Measurements from ENCODE around the gene ANGPT4. TPM values are rescaled to one million over a fixed set of nuclear protein-coding genes. Genes with fewer than 3 reads are reported as not detected.

ANGPT4 gene
- total RNA-seq, 2 experiments from 2014 or later = not detected

DNA sequence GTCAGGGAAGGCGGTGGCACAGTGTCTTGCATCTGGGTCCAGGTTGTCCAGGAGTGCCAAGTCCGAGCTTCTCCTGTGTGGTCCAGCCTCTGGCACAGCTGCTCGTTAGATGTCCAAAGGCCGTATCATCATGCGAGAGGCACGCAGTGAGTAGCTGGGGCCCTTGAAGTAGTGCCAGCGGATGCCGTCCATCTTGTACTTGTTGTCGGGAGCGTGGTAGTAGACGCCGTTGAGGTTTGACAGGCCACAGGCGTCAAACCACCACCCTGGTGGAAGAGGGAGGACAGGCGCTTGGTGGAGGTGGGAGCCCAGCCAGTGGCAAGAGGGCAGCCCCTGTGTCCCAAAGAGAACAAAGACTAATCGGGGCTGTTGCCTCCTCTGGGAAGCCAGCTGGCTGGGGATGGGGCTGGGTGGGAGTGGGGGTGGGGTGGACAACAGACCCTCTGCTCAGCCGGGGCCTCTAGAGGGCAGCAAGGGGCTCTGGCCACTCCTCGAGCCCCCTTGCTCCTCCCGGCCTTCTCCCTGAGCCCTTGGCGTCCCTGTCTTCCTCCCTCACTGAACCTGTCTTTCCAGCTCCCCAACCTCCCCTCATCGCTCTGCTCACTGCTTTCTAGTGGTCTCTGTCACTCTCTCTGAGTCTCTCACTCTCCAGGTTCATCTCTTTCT lies 43.1 kb downstream of the ANGPT4 start:
- no peaks in the 10 kb centered on the region for H3K36me3 ChIP-seq (ENCODE audit: insufficient read depth, low read length)
- ChIA-PET POLR2A (no interaction called here), CTCF (no interaction called here)
- intact Hi-C loops (cut with DNase I, micrococcal nuclease) = no loop called here
- H3K27me3 ChIP-seq (ENCODE audit: control insufficient read depth in 1 of 2, insufficient read depth in 2 of 2, low read length in 2 of 2) = no peaks in the 10 kb centered on the region
- H3K4me3 ChIP-seq (ENCODE audit: low read length) = no peak overlapping the region
- Mint-ChIP-seq H3K4me3 (no peak overlapping the region), H3K27me3 (peaks cover 4% of the 10 kb centered on the region), H3K4me1 (ENCODE audit: low read depth) (no peaks in the 10 kb centered on the region), H3K36me3 (ENCODE audit: low read depth) (no peaks in the 10 kb centered on the region), H3K9me3 (no peaks in the 10 kb centered on the region), H3K27ac (no peak overlapping the region)
- no peak overlapping the region for H3K27ac ChIP-seq (ENCODE audit: low read depth in 1 of 2, low read length in 2 of 2)
- H3K4me1 ChIP-seq (ENCODE audit: insufficient read depth, low read length) = no peaks in the 10 kb centered on the region
- no peaks in the 10 kb centered on the region for H3K9me3 ChIP-seq (ENCODE audit: control insufficient read depth in 1 of 2, insufficient read depth in 1 of 2, low read length in 2 of 2)
- DNase-seq (no peak), ATAC-seq (ENCODE audit: poor library complexity) (no peak)
- TF ChIP-seq, protein P1, sequence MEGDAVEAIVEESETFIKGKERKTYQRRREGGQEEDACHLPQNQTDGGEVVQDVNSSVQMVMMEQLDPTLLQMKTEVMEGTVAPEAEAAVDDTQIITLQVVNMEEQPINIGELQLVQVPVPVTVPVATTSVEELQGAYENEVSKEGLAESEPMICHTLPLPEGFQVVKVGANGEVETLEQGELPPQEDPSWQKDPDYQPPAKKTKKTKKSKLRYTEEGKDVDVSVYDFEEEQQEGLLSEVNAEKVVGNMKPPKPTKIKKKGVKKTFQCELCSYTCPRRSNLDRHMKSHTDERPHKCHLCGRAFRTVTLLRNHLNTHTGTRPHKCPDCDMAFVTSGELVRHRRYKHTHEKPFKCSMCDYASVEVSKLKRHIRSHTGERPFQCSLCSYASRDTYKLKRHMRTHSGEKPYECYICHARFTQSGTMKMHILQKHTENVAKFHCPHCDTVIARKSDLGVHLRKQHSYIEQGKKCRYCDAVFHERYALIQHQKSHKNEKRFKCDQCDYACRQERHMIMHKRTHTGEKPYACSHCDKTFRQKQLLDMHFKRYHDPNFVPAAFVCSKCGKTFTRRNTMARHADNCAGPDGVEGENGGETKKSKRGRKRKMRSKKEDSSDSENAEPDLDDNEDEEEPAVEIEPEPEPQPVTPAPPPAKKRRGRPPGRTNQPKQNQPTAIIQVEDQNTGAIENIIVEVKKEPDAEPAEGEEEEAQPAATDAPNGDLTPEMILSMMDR (IDR thresholded peaks at IDR 0.05) = no peak

DNA sequence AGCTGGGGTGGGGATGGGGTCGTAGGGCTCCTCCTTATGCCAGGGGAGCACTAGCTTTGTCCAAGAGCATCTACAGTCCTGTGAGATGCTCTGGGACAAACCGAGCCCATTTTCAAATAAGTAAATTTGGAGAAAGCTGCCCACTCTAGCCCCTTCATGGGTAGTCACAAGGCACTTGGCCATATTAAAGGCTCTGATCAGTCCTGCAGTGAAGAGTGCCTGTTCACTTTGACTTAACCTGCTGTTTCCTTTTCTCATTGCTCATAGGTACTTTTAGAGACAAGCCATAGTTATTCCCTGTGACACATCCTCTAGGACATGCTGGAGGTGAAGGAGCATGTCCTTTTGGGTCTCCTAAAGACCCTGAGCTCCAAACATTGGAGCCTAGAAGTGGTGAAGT lies 44.2 kb downstream of the ANGPT4 start:
- no peak overlapping the region for H3K4me3 Mint-ChIP-seq
- DNase-seq = no peak
- CTCF ChIA-PET = no interaction called here

DNA sequence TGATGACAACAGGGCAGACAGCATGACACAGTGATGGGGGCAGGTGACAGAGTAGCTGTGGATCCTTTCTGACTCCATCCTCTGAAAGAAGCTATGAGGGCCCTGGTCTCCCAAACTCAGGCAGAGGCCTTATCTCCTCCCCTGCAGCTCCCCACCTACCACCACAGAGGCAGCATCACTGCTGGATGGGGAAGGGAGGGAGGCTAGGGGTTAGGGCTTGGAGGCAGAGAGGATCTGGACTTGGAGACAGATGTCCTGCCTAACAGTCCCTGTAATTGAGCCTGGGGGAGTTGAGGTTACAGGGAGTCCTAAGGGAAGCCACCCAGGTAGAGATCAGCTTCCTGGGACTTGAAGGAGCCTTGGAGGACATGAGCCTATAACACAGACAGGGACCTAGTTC lies 44.7 kb downstream of the ANGPT4 start:
- POLR2A ChIA-PET = interaction anchor here (1.2 kb wide), 1 partner anchor 38 kb away, joined by 3 read pairs; the partner anchor contains the start of gene FAM110A

More for the DNA sequence above, 44.2 kb downstream of the ANGPT4 start:
- Histone ChIP-seq H3K27ac (ENCODE audit: low read depth in 1 of 2, low read length in 2 of 2) (no peak overlapping the region), H3K27me3 (ENCODE audit: control insufficient read depth in 1 of 2, insufficient read depth in 2 of 2, low read length in 2 of 2) (no peaks in the 10 kb centered on the region), H3K36me3 (ENCODE audit: insufficient read depth, low read length) (no peaks in the 10 kb centered on the region), H3K9me3 (ENCODE audit: control insufficient read depth in 1 of 2, insufficient read depth in 1 of 2, low read length in 2 of 2) (no peaks in the 10 kb centered on the region), H3K4me1 (ENCODE audit: insufficient read depth, low read length) (no peaks in the 10 kb centered on the region), H3K4me3 (ENCODE audit: low read length) (no peak overlapping the region)
- no peak overlapping the region for H3K27ac Mint-ChIP-seq
- H3K36me3 Mint-ChIP-seq (ENCODE audit: low read depth) = no peaks in the 10 kb centered on the region
- H3K27me3 Mint-ChIP-seq = peaks cover 4% of the 10 kb centered on the region
- POLR2A ChIA-PET = interaction anchor here (1.2 kb wide), 1 partner anchor 39 kb away, joined by 3 read pairs; the partner anchor contains the start of gene FAM110A
- intact Hi-C loops (cut with DNase I, micrococcal nuclease) = no loop called here
- TF ChIP-seq, protein P1 (IDR thresholded peaks at IDR 0.05) = no peak
- H3K9me3 Mint-ChIP-seq = no peaks in the 10 kb centered on the region
- ATAC-seq (ENCODE audit: poor library complexity) = no peak
- H3K4me1 Mint-ChIP-seq (ENCODE audit: low read depth) = no peaks in the 10 kb centered on the region

More for the DNA sequence above, 44.7 kb downstream of the ANGPT4 start:
- Mint-ChIP-seq H3K36me3 (ENCODE audit: low read depth) (no peaks in the 10 kb centered on the region), H3K4me1 (ENCODE audit: low read depth) (no peaks in the 10 kb centered on the region), H3K27me3 (peaks cover 4% of the 10 kb centered on the region), H3K4me3 (no peak overlapping the region), H3K9me3 (no peaks in the 10 kb centered on the region), H3K27ac (no peak overlapping the region)
- intact Hi-C loops (cut with DNase I, micrococcal nuclease) = no loop called here
- no peak overlapping the region for H3K4me3 ChIP-seq (ENCODE audit: low read length)
- CTCF ChIA-PET = no interaction called here
- H3K4me1 ChIP-seq (ENCODE audit: insufficient read depth, low read length) = no peaks in the 10 kb centered on the region
- H3K27ac ChIP-seq (ENCODE audit: low read depth in 1 of 2, low read length in 2 of 2) = no peak overlapping the region
- no peaks in the 10 kb centered on the region for H3K36me3 ChIP-seq (ENCODE audit: insufficient read depth, low read length)
- no peaks in the 10 kb centered on the region for H3K9me3 ChIP-seq (ENCODE audit: control insufficient read depth in 1 of 2, insufficient read depth in 1 of 2, low read length in 2 of 2)
- no peak for ATAC-seq (ENCODE audit: poor library complexity)
- no peaks in the 10 kb centered on the region for H3K27me3 ChIP-seq (ENCODE audit: control insufficient read depth in 1 of 2, insufficient read depth in 2 of 2, low read length in 2 of 2)
- no peak for DNase-seq
- TF ChIP-seq, protein P1 (IDR thresholded peaks at IDR 0.05) = no peak

All from CD4-positive, alpha-beta T cell (primary cell).